SK-N-SH treated with all-trans-retinoic acid at 6 μM for 48 hours (cell line): ENCODE data around the gene SHISAL2B.
A peak's percentile ranks its signal among the peaks of the same experiment; 100 is the strongest.

ENCODE experiments used
- ATAC-seq: fragments of 200-7000 bp; cut with Tn5 transposase; 3 replicates; pipeline ENCODE4 v1.9.1; 2020; ENCODE audit warnings: mild to moderate bottlenecking, moderate library complexity
- BACH2 ChIP-seq: fragments of 250-450 bp; sonication (Bioruptor Pico); IDR thresholded peaks from 2 replicates; pipeline ENCODE4 v1.9.0; 2021; ENCODE audit warnings: mild to moderate bottlenecking, borderline replicate concordance
- CSDC2 ChIP-seq: fragments of 250-450 bp; sonication (Bioruptor Pico); IDR thresholded peaks from 2 replicates; pipeline ENCODE4 v1.5.0; 2020; ENCODE audit warnings: mild to moderate bottlenecking, moderate library complexity
- ESRRG ChIP-seq: fragments of 250-450 bp; sonication (Bioruptor Pico); IDR thresholded peaks from 2 replicates; pipeline ENCODE4 v1.6.1; 2021; ENCODE audit warnings: mild to moderate bottlenecking
- GLIS3 ChIP-seq: fragments of 250-450 bp; sonication (Bioruptor Pico); IDR thresholded peaks from 2 replicates; pipeline ENCODE4 v1.5.0; 2020; ENCODE audit warnings: mild to moderate bottlenecking, moderate library complexity
- ISL1 ChIP-seq: fragments of 250-450 bp; sonication (Bioruptor Pico); IDR thresholded peaks from 2 replicates; pipeline ENCODE4 v2.1.2; 2022; ENCODE audit warnings: mild to moderate bottlenecking, moderate library complexity
- OSR1 ChIP-seq: fragments of 250-450 bp; sonication (Bioruptor Pico); IDR thresholded peaks from 2 replicates; pipeline ENCODE4 v1.8.0; 2022; ENCODE audit warnings: moderate library complexity, mild to moderate bottlenecking, inconsistent platforms
- ZFP3 ChIP-seq: fragments of 250-450 bp; sonication (Bioruptor Pico); IDR thresholded peaks from 2 replicates; pipeline ENCODE4 v1.5.0; 2020; ENCODE audit warnings: mild to moderate bottlenecking, moderate library complexity
- ZFP30 ChIP-seq: fragments of 450-650 bp; formaldehyde crosslinking; IDR thresholded peaks from 2 replicates; pipeline ENCODE4 v1.5.0; 2022; ENCODE audit warnings: mild to moderate bottlenecking, moderate library complexity
- ZNF565 ChIP-seq: fragments of 450-650 bp; formaldehyde crosslinking; conservative IDR thresholded peaks from 2 replicates; pipeline ENCODE4 v1.5.0; 2020; ENCODE audit warnings: low read depth, mild to moderate bottlenecking, moderate library complexity
- ZNF8 ChIP-seq: fragments of 450-650 bp; formaldehyde crosslinking; IDR thresholded peaks from 2 replicates; pipeline ENCODE4 v1.5.0; 2020; ENCODE audit warnings: mild to moderate bottlenecking, moderate library complexity
- TF ChIP-seq, protein P1 (sequence below): fragments of 250-450 bp; sonication (Bioruptor Pico); IDR thresholded peaks from 2 replicates; pipeline ENCODE4 v1.5.0; 2020; ENCODE audit warnings: mild to moderate bottlenecking, moderate library complexity
- TF ChIP-seq, protein P2 (sequence below): fragments of 250-450 bp; sonication (Bioruptor Pico); IDR thresholded peaks from 2 replicates; pipeline ENCODE4 v1.5.1; 2021; ENCODE audit warnings: mild to moderate bottlenecking, moderate library complexity
- TF ChIP-seq, protein P3 (sequence below): fragments of 250-450 bp; sonication (Bioruptor Pico); IDR thresholded peaks from 2 replicates; pipeline ENCODE4 v1.8.0; 2021; ENCODE audit warnings: low read depth, mild to moderate bottlenecking, moderate library complexity, borderline replicate concordance
- TF ChIP-seq, protein P4 (sequence below): fragments of 250-450 bp; sonication (Bioruptor Pico); IDR thresholded peaks from 2 replicates; pipeline ENCODE4 v1.8.0; 2020; ENCODE audit warnings: mild to moderate bottlenecking, moderate library complexity, borderline replicate concordance

Gene SHISAL2B

DNA sequence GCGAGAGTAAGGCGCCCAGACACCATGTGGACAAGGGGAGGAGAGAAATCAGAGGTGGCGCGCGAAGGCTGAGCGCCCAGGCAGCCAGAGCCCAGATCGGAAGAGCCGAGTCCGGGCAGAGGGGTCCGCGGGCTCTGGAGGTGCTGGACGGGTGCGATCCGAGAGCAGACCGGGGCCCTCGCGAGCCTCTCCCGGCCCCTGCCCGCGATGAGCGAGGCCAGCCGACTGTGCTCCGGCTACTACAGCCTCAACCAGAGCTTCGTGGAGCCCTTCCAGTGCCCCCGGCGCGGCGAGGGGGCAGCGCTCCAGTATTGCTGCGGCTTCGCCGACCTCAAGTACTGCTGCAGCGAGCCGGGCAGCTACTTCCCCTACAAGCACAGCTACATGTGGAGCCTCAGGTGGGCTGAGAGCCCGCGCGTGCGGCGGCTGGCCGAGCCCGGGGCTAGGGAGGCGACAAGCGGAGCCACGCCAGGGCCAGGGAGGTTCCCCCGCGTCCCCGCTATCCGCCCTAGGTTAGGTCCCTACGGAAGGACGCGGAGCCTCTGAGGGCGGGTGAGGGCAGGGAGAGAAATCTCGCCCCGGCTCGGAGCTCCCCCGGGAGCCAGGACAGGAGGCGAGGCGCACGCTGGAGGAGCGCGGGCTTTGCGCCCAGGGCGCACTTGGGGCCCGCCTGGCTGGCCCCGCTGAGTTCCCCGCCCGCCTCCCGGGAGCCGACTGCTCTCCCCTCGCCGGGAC, at the start of gene SHISAL2B:
Gene SHISAL2B (plus strand): TSS at position 87 of the 735 bp plus-strand sequence. CDS start 121 bp downstream, at position 208.
- ATAC-seq = peak; percentile 69
- no peak for TF ChIP-seq ZFP3 (CRISPR knock-in tag)
- TF ChIP-seq, protein P1, sequence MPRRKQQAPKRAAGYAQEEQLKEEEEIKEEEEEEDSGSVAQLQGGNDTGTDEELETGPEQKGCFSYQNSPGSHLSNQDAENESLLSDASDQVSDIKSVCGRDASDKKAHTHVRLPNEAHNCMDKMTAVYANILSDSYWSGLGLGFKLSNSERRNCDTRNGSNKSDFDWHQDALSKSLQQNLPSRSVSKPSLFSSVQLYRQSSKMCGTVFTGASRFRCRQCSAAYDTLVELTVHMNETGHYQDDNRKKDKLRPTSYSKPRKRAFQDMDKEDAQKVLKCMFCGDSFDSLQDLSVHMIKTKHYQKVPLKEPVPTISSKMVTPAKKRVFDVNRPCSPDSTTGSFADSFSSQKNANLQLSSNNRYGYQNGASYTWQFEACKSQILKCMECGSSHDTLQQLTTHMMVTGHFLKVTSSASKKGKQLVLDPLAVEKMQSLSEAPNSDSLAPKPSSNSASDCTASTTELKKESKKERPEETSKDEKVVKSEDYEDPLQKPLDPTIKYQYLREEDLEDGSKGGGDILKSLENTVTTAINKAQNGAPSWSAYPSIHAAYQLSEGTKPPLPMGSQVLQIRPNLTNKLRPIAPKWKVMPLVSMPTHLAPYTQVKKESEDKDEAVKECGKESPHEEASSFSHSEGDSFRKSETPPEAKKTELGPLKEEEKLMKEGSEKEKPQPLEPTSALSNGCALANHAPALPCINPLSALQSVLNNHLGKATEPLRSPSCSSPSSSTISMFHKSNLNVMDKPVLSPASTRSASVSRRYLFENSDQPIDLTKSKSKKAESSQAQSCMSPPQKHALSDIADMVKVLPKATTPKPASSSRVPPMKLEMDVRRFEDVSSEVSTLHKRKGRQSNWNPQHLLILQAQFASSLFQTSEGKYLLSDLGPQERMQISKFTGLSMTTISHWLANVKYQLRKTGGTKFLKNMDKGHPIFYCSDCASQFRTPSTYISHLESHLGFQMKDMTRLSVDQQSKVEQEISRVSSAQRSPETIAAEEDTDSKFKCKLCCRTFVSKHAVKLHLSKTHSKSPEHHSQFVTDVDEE (CRISPR knock-in tag) = no peak

DNA sequence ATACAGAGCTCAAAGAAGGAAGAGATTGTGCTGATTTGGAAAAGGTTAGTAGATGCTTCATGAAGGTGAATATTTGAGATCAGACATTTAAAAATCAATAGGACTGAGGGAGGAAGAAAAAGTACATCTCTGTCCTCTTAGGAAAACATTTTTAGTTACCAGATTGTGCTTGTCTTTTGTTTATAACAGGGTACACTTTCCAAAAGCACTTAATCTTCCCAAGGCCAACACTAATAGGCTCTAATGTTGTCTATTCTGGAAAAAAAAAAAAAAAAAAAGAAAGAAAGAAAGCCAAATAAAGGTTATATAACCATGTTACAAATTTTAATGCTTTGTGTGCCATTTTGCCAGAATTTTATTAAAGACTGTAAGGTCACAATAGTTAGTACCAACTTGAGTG, 45.5 kb upstream of the SHISAL2B start:
- ATAC-seq = no peak

DNA sequence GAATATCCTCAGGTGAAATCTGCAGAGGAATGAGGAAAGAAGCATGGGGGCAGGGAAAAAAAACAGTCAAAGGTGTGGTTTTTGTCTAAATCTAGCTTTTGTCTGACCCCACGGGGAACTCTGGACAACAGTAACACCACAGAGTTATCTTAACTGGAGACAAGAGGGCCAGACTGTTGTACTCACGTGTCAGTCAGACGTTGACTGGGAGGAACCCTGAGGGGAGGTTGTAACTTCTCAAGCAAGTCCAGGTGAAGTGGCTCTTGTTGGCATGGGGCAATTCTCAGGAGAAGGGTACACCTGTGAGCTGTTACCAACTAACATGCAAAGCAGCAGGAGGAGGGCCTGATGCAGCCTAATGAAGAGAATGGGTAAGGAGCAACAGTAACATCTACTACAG, 44.1 kb upstream of the SHISAL2B start:
- no peak for ATAC-seq
- no peak for TF ChIP-seq CSDC2 (CRISPR knock-in tag)
- no peak for TF ChIP-seq ZFP3 (CRISPR knock-in tag)
- no peak for TF ChIP-seq ESRRG
- no peak for TF ChIP-seq BACH2 (CRISPR knock-in tag)
- no peak for TF ChIP-seq ZFP30 (CRISPR knock-in tag)
- TF ChIP-seq, protein P1 (CRISPR knock-in tag) = no peak

More for the DNA sequence above, 45.5 kb upstream of the SHISAL2B start:
- TF ChIP-seq, protein P2, sequence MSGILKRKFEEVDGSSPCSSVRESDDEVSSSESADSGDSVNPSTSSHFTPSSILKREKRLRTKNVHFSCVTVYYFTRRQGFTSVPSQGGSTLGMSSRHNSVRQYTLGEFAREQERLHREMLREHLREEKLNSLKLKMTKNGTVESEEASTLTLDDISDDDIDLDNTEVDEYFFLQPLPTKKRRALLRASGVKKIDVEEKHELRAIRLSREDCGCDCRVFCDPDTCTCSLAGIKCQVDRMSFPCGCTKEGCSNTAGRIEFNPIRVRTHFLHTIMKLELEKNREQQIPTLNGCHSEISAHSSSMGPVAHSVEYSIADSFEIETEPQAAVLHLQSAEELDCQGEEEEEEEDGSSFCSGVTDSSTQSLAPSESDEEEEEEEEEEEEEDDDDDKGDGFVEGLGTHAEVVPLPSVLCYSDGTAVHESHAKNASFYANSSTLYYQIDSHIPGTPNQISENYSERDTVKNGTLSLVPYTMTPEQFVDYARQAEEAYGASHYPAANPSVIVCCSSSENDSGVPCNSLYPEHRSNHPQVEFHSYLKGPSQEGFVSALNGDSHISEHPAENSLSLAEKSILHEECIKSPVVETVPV (CRISPR knock-in tag) = no peak
- no peak for TF ChIP-seq CSDC2 (CRISPR knock-in tag)
- no peak for TF ChIP-seq GLIS3

DNA sequence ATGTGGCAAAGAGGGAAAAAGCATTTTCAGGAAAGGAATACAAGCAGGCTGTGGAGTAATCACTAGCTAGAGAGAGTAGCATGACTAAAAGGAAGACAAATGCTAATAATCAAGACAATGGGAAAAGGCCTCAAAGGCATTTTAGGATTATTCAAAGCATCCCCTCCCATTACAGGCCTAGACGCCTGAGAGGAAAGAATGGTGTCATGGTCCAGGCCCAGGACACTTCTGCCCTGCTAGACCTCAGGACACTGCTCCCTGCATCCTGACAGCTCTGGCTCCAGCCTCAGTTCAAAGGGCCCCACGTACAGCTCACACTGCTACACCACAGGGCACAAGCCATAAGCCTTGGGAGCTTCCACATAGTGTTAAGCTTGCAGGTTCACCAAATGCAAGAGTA, 40.8 kb upstream of the SHISAL2B start:
- TF ChIP-seq ESRRG (no peak), ZNF565 (no peak), ZNF8 (CRISPR knock-in tag) (no peak), ISL1 (CRISPR knock-in tag) (no peak), GLIS3 (no peak)
- ATAC-seq = no peak

DNA sequence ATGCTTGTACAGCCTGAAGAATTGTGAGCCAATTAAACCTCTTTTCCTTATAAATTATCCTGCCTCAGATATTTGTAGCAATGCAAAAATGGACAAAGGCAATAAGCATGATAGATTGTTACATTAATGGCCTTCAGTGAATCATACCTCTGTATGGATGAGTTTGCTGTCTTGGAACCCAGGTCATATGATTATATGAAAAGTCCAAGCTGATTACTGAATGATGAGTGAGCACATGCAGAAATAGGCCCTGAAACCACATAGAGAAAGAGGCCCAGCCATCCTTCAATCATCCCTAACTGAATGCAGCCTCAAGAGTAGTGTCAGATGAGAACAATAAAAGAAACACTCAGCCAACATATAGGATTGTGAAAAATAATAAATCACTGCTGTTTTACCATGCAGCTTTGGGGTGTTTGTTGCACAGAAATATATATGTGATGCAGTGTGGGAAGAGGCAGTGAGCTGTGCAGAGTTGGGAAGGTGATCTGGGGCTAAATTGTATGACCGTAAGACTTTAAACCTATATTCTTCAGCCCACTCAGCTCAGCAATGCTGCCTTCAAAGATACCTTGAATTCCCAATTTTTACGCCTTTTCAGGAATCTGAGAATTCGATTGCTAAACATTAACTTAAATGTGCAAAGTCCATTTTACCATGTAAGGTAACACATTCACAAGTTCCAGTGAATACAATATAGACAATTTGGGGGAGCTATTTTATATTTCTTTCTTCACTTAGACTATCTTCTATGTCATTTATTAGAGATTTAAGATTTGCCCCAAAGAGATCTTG, 36.3 kb upstream of the SHISAL2B start:
- TF ChIP-seq, protein P3, sequence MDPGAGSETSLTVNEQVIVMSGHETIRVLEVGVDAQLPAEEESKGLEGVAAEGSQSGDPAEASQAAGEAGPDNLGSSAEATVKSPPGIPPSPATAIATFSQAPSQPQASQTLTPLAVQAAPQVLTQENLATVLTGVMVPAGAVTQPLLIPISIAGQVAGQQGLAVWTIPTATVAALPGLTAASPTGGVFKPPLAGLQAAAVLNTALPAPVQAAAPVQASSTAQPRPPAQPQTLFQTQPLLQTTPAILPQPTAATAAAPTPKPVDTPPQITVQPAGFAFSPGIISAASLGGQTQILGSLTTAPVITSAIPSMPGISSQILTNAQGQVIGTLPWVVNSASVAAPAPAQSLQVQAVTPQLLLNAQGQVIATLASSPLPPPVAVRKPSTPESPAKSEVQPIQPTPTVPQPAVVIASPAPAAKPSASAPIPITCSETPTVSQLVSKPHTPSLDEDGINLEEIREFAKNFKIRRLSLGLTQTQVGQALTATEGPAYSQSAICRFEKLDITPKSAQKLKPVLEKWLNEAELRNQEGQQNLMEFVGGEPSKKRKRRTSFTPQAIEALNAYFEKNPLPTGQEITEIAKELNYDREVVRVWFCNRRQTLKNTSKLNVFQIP (CRISPR knock-in tag) = no peak
- TF ChIP-seq OSR1 (no peak), ZNF565 (no peak), ZFP3 (CRISPR knock-in tag) (no peak), ISL1 (CRISPR knock-in tag) (no peak), ESRRG (no peak), ZNF8 (CRISPR knock-in tag) (no peak), BACH2 (CRISPR knock-in tag) (no peak)
- TF ChIP-seq, protein P4, sequence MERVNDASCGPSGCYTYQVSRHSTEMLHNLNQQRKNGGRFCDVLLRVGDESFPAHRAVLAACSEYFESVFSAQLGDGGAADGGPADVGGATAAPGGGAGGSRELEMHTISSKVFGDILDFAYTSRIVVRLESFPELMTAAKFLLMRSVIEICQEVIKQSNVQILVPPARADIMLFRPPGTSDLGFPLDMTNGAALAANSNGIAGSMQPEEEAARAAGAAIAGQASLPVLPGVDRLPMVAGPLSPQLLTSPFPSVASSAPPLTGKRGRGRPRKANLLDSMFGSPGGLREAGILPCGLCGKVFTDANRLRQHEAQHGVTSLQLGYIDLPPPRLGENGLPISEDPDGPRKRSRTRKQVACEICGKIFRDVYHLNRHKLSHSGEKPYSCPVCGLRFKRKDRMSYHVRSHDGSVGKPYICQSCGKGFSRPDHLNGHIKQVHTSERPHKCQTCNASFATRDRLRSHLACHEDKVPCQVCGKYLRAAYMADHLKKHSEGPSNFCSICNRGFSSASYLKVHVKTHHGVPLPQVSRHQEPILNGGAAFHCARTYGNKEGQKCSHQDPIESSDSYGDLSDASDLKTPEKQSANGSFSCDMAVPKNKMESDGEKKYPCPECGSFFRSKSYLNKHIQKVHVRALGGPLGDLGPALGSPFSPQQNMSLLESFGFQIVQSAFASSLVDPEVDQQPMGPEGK = no peak
- ATAC-seq = no peak
